PC-9 (cell line): Measurements from ENCODE around the gene MELK. TPM values are rescaled to one million over a fixed set of nuclear protein-coding genes. Genes with fewer than 3 reads are reported as not detected.

Source experiments
- BruUV-seq: library from RNA; stranded (reverse); fragments of 400-500 nt; replicated peaks from 2 replicates; lab custom pipeline; 2021; lab: Mats Ljungman, UMichigan
- CTCF ChIA-PET: fragments of 300-600 bp; sonication (Branson Sonifier 250); formaldehyde crosslinking; loops from one replicate; lab custom pipeline; 2022; ENCODE audit warnings: antibody characterized with exemption; lab: Charles Lee
- POLR2A ChIA-PET: fragments of 300-600 bp; sonication (Branson Sonifier 250); formaldehyde crosslinking; loops from one replicate; lab custom pipeline; 2022; ENCODE audit warnings: antibody characterized with exemption; ENCODE audit not compliant: unreplicated experiment; lab: Charles Lee
- DNase-seq, 2 experiments: peaks; one replicate each; pipeline versions ENCODE4 v3.0.0 to v3.0.0-alpha.2; 2015 to 2022; ENCODE audit warnings: mixed read lengths in 1 of 2
- H2AFZ ChIP-seq: fragments of 200-600 bp; sonication (generic); 2 replicates; pipeline ENCODE4 v1.8.1; 2017; ENCODE audit warnings: antibody characterized with exemption
- H3F3A ChIP-seq: fragments of 200-600 bp; sonication (generic); 2 replicates; pipeline ENCODE4 v1.8.1; 2017; ENCODE audit warnings: antibody characterized with exemption, mild to moderate bottlenecking, low read depth; ENCODE audit not compliant: insufficient read depth
- H3K27ac ChIP-seq: fragments of 200-600 bp; sonication (generic); 2 replicates; pipeline ENCODE4 v1.6.1; 2016; ENCODE audit warnings: mixed run types
- H3K27me3 ChIP-seq: fragments of 200-600 bp; sonication (generic); 2 replicates; pipeline ENCODE4 v1.6.1; 2016; ENCODE audit warnings: low read depth, mixed run types; ENCODE audit not compliant: insufficient read depth
- H3K36me3 ChIP-seq: fragments of 200-600 bp; sonication (generic); 2 replicates; pipeline ENCODE4 v1.6.1; 2016; ENCODE audit warnings: low read depth, mixed run types
- H3K4me1 ChIP-seq: fragments of 200-600 bp; sonication (generic); replicated peaks from 2 replicates; pipeline ENCODE4 v1.6.1; 2016; ENCODE audit warnings: mixed run types; ENCODE audit not compliant: insufficient read depth
- H3K4me2 ChIP-seq: fragments of 200-600 bp; sonication (generic); 2 replicates; pipeline ENCODE4 v1.6.1; 2017; ENCODE audit warnings: mixed run types
- H3K4me3 ChIP-seq: fragments of 200-600 bp; sonication (generic); 2 replicates; pipeline ENCODE4 v1.6.1; 2016; ENCODE audit warnings: mixed run types
- H3K79me2 ChIP-seq: fragments of 200-600 bp; sonication (generic); 2 replicates; pipeline ENCODE4 v1.6.1; 2017; ENCODE audit warnings: low read depth, mixed run types
- H3K9me2 ChIP-seq: fragments of 200-600 bp; sonication (generic); 2 replicates; pipeline ENCODE4 v1.8.1; 2017; ENCODE audit warnings: mild to moderate bottlenecking; ENCODE audit not compliant: insufficient read depth
- H3K9me3 ChIP-seq: fragments of 200-600 bp; sonication (generic); 2 replicates; pipeline ENCODE4 v1.8.1; 2016; ENCODE audit warnings: low read depth; ENCODE audit not compliant: insufficient read depth
- H4K20me1 ChIP-seq: fragments of 200-600 bp; sonication (generic); 2 replicates; pipeline ENCODE4 v1.8.1; 2017; ENCODE audit not compliant: insufficient read depth
- CTCF ChIP-seq: fragments of 200-600 bp; sonication (generic); conservative IDR thresholded peaks from 2 replicates; pipeline ENCODE4 v1.6.1; 2017; ENCODE audit warnings: mixed run types, antibody characterized with exemption, mild to moderate bottlenecking, moderate library complexity
- EZH2 ChIP-seq: fragments of 200-600 bp; sonication (generic); IDR thresholded peaks from 2 replicates; pipeline ENCODE4 v1.8.0; 2017; ENCODE audit warnings: antibody characterized with exemption, low read depth
- intact Hi-C: fragments of 100-400 bp; cut with micrococcal nuclease; formaldehyde crosslinking; loops from one replicate; pipeline ENCODE4 v1.10.0; 2022; ENCODE audit not compliant: unreplicated experiment
- total RNA-seq: library from RNA; stranded (reverse); gene quantifications from 2 replicates; pipeline ENCODE4 v1.2.3, GENCODE V29; 2021

MELK gene
- total RNA-seq, 1 experiment from 2014 or later: 48.1 TPM

DNA sequence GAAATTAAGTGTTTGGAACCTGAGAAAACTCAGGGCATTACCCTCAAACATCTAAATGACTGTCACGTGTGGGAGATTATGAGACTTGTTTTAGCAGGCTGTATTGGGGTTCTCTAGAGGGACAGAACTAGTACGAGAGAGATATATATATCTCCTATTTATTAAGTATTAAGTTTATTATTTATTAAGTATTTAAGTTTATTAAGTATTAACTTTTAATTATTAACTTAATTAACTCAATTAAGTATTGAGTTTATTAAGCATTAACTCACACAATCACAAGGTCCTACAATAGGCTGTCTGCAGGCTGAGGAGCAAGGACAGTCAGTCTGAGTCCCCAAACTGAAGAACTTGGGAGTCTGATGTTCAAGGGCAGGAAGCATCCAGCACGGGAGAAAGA lies 113.8 kb downstream of the MELK start:
- no peaks in the 10 kb centered on the region for H3K9me2 ChIP-seq
- H2AFZ ChIP-seq: no peak overlapping the region
- no peaks in the 10 kb centered on the region for H4K20me1 ChIP-seq
- no peaks in the 10 kb centered on the region for H3K9me3 ChIP-seq
- no TSS peak for BruUV-seq
- no peak overlapping the region for H3K27ac ChIP-seq
- intact Hi-C loops: no loop called here
- H3K4me3 ChIP-seq: no peak overlapping the region
- no peak for DNase-seq
- no peaks in the 10 kb centered on the region for H3K79me2 ChIP-seq
- no peaks in the 10 kb centered on the region for H3F3A ChIP-seq
- ChIA-PET POLR2A (no interaction called here), CTCF (interaction anchor here (0.7 kb wide), 1 partner anchor 73 kb away, joined by 3 read pairs; no protein-coding TSS in a partner anchor)
- no peaks in the 10 kb centered on the region for H3K4me1 ChIP-seq
- H3K27me3 ChIP-seq: no peaks in the 10 kb centered on the region
- TF ChIP-seq CTCF: no peak
- TF ChIP-seq EZH2: no peak
- no peak overlapping the region for H3K4me2 ChIP-seq
- H3K36me3 ChIP-seq: no peaks in the 10 kb centered on the region

DNA sequence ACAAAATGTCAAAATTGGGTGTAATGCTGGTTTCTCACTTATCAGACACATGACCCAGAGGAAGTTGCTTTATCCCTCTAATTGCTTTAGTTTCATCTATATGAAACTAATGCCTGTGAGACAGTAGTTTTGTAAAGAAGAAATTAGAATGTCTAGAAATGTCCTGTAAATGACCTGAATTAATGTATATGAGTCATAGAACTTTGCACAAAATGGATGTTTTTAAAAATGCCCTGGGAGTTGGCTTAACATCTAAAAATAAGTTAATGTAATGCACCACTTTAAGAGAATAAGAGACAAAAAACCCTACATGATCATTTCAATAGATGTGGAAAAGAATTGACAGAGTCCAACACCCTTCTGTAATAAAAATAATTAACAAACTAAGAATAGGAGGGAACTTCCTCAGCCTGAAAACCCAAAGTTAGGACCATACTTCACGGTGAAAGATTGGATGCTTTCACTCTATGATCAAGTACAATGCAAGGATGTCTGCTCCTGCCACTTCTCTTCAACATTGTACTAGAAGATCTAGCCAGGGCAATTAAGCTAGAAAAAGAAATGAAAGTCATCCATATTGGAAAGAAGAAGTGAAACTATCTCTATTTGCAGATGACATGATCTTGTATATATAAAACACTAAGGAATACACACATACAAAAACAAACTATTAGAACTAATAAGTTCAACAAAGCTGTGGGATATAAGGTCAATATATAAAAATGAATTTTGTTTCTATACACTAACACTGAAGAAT lies 117.9 kb downstream of the MELK start:
- no peak overlapping the region for H3K4me2 ChIP-seq
- no peaks in the 10 kb centered on the region for H3K4me1 ChIP-seq
- H3K79me2 ChIP-seq: no peaks in the 10 kb centered on the region
- no peak overlapping the region for H3K27ac ChIP-seq
- no peaks in the 10 kb centered on the region for H3K9me3 ChIP-seq
- H3K27me3 ChIP-seq: no peaks in the 10 kb centered on the region
- intact Hi-C loops: no loop called here
- no peaks in the 10 kb centered on the region for H3F3A ChIP-seq
- no peak overlapping the region for H2AFZ ChIP-seq
- no peak overlapping the region for H3K4me3 ChIP-seq
- no peak for DNase-seq
- ChIA-PET POLR2A (no interaction called here), CTCF (no interaction called here)
- no peaks in the 10 kb centered on the region for H4K20me1 ChIP-seq
- H3K9me2 ChIP-seq: no peaks in the 10 kb centered on the region
- H3K36me3 ChIP-seq: no peaks in the 10 kb centered on the region
- TF ChIP-seq CTCF (no peak), EZH2 (no peak)
- no TSS peak for BruUV-seq

DNA sequence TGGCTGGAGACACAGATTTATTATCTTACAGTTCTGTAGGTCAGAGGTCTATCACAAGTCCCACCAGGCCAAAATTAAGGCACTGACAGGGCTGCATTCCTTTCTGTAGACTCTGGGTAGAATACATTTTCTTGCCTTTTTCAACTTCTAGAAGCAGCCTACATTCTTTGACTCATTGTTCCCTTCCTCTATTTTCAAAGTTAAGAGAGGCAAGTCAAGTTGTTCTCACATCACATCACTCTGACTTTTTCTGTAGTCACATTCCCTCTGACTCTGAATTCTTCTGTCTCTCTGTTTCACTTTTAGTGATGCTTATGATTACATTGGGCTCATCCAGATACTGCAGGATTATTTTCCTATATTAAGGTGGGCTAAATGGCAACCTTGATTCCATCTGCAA lies 119.0 kb downstream of the MELK start:
- POLR2A ChIA-PET: no interaction called here
- intact Hi-C loops: no loop called here
- no TSS peak for BruUV-seq

More for the DNA sequence above, 119.0 kb downstream of the MELK start:
- Histone ChIP-seq H3K4me2 (no peak overlapping the region), H3K4me3 (no peak overlapping the region), H3K9me3 (no peaks in the 10 kb centered on the region), H3K4me1 (no peaks in the 10 kb centered on the region), H3K79me2 (no peaks in the 10 kb centered on the region), H4K20me1 (no peaks in the 10 kb centered on the region), H3K27ac (no peak overlapping the region), H2AFZ (no peak overlapping the region), H3F3A (no peaks in the 10 kb centered on the region), H3K27me3 (no peaks in the 10 kb centered on the region), H3K9me2 (no peaks in the 10 kb centered on the region), H3K36me3 (no peaks in the 10 kb centered on the region)
- TF ChIP-seq CTCF: no peak
- no peak for TF ChIP-seq EZH2
- DNase-seq: no peak
- CTCF ChIA-PET: no interaction called here
